Stimulated activated CD8-positive, alpha-beta memory T cell treated with anti-CD3 and anti-CD28 coated beads, Interleukin-4, amount 100 ng/mL, for 4 hours (primary cell): Measurements from ENCODE around the gene RPGRIP1L.
"Not testable (repeated sequence)": the region's sequence is repeated elsewhere in the genome, so short reads cannot be mapped to it uniquely, and the experiment has no call there.

Experiments used
- DNase-seq, 2 donors: peaks; one replicate each; pipeline ENCODE4 v3.0.0-alpha.2; 2020; ENCODE audit warnings: low read depth in 2 of 2, low spot score in 1 of 2

Gene RPGRIP1L

GRCh38 chr16:53713403-53714204 lies 9.9 kb upstream of the RPGRIP1L start:
- DNase-seq, result no peak

GRCh38 chr16:53712065-53712464 lies 8.4 kb upstream of the RPGRIP1L start:
- DNase-seq, result no peak

DNA sequence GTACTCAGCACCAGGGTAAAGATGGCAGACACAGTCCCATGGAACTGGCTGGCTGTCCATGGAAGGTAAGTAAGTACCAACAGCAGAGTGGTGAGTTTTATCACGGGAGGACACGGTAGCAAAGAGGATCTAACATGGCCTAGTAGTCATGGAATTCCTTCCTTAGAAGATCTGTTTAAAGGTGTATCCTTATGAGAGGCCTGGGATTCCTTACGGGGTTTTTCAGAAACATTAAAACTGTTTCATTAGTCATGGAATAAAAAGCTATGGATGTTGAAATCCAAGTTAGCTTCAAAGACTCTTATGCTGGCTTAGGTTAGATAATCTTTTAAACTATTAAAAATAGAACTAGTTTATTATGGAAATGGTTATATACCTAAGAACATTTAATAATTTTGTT lies 7.7 kb upstream of the RPGRIP1L start:
- DNase-seq, result no peak

GRCh38 chr16:53708490-53708889 lies 4.8 kb upstream of the RPGRIP1L start:
- DNase-seq, result no peak

DNA sequence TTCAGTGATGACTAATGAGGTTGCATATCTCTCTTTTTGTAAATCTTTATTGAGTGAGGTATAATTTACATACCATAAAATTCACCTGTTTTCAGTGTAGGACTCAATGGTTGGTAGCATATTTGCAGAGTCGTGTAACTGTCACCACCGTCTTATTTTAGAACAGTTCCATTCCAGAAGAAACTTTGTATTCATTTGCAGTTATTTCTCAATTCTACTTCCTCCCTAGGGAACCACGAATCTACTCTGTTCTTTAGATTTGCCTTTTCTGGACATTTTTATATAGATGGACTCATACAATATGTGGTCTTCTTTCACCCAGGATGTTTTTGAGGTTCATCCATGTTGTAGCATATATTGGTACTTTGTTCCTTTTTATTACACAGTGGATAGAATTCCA lies 4.0 kb upstream of the RPGRIP1L start:
- no peak for DNase-seq

GRCh38 chr16:53704445-53704813 lies 770 bp upstream of the RPGRIP1L start:
- no peak for DNase-seq

DNA sequence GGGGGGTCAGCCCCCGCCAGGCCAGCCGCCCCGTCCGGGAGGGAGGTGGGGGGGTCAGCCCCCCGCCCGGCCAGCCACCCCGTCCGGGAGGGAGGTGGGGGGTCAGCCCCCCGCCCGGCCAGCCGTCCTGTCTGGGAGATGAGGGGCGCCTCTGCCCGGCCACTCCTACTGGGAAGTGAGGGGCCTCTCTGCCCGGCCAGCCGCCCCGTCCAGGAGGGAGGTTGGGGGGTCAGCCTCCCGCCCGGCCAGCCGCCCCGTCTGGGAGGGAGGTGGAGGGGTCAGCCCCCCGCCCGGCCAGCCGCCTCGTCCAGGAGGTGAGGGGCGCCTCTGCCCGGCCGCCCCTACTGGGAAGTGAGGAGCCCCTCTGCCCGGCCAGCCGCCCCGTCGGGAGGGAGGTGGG lies 5.4 kb downstream of the RPGRIP1L start:
- DNase-seq, result not testable (repeated sequence)

- DNase-seq, result no peak
Observed at GRCh38 chr16:53695070-53695469, 8.6 kb downstream of the RPGRIP1L start.

DNA sequence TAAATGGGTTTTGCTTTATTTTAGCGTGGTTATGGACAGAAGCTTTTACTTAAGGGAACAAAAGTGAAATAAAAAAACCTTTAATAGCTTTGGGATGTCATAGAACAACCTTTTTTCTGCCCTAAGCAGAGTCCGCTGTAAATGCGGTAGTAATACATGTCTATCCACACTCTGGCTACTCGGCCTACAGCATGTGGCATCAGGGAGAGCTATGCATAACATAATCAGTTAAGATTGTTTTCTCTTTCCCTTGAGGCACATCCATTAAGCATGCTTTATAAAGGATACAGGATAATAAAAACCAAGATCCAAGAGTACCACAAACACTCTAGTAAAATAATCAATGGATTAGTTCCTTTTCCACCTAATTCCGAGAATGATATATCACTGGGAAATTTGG lies 10.3 kb downstream of the RPGRIP1L start:
- no peak for DNase-seq

DNA sequence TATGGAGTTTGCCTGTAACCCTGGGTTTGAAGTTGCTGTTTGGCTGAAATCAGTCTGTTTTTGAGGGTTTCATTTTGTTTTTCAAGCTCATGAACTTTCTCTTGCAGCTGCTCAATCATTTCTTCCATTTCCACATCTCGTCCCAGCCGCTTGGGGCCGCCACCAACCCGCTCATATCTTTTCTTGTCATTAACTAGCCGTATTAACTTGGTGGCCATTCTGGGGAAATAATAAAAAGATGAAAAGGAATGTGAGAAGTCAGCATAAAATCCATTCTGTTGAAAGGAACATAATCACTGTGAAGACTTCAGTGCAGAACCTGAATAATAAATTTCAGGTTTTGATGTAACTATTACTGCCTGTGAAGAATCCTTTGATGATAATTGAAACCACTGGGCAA lies 11.5 kb downstream of the RPGRIP1L start:
- DNase-seq, result no peak

GRCh38 chr16:53690771-53691170 lies 12.9 kb downstream of the RPGRIP1L start:
- DNase-seq, result no peak

DNA sequence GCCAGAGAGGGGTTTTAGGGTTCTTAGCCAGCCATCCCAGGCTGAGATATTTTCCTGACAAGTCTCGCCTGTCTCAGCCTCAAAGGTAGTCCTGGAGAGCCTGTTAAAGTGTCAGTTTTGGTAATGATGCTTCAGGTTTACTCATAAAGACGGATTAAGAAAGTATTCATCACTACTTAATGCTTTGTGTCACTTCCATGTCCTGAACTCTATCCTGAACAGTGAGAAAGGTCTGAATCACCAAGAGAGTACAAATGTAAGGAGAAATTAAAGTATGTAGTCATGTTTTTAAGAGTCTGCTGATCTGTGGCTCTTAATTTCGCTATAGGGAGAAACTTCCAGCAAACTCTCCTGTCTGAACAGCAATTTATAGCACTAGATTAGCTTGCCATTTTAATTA lies 14.0 kb downstream of the RPGRIP1L start:
- DNase-seq, result no peak

DNA sequence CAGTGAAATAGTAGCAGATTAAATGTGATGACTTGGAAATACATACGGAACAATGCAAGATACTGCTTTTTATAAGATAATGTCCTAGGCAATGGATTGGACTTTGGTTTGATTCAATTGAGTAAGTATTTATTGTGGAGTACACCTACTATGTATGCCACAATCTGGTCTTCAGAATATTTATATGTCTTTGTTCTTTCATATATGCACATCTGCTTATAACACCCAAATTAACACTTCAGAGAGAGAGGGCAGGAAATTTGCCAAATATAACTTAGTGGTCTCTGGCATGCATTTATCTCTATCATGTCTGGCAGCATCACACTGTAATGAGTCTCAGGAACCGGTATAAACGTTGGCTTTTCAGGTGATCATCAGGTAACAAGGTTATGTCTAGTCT lies 16.9 kb downstream of the RPGRIP1L start:
- DNase-seq, result no peak

DNA sequence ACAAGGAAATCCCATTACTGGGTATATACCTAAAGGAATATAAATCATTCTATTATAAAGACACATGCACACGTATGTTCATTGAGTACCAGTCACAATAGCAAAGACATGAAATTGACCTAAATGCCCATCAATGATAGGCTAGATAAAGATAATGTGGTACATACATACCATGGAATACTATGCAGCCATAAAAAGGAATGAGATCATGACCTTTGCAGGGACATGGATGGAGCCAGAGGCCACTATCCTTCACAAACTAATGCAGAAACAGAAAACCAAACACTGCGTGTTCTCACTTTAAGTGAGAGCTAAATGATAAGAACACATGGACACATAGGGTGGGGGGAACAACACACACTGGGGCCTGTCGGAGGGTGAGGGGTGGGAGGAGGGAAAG lies 18.3 kb downstream of the RPGRIP1L start:
- DNase-seq, result not testable (repeated sequence)

DNA sequence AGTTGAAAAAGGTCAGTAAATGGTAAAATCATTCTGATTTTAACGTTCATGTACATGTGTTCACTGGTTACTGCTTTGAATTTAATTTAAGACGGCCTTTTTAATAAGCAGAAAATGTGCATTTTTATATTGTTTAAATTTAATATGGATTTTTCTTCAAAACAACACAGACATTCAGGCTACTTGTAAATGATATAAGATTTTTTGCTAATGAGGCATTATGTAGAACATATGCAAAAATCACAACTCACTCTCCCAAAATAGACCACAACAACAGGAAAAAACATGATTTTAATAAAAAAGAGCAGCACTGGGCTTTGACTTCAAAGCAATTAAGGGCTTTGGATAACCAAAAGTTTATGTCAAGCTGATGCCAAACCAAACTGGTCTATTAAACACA lies 22.3 kb downstream of the RPGRIP1L start:
- DNase-seq, result no peak

DNA sequence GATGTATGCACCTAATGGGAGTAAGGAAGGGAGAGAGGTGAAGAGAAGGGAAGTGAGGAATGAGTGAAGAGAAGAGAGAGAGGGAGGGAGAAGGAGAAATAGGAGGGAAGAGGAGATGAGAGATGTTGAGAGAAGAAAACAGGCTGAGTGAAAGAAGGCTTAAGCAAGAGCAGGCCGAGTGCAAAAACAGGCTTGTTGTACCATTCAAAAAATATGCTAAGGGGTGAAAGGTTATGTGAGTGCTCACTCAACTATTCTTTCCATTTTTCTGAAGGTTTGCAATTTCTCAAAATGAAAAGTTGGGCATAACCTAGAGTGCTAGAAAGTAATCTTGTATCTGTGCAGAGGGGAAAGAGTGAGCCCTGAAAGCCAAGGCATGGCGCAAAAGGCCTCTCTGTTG lies 22.9 kb downstream of the RPGRIP1L start:
- DNase-seq, result no peak

- no peak for DNase-seq
Observed at GRCh38 chr16:53678756-53679343, 24.8 kb downstream of the RPGRIP1L start.

DNA sequence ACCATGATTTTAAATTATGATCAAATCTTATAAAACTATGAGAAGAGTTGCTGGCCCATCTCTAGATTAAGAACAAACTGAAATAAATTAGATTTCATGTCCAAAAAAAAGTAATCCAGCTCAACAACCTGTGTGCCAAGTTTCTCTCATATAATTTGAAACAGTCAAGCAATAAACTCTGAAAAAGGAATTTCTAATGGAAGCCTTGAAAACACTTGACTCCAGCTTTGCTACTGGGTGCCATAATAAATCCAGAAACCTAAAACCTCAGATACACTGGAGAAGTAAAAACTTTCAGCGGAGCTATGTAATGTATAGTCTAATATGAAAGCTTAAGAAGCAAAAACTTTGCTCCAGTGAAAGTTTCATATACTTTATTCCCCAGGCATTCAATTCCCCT lies 25.5 kb downstream of the RPGRIP1L start:
- no peak for DNase-seq

- DNase-seq, result no peak
Observed at GRCh38 chr16:53673189-53673588, 30.5 kb downstream of the RPGRIP1L start.

DNA sequence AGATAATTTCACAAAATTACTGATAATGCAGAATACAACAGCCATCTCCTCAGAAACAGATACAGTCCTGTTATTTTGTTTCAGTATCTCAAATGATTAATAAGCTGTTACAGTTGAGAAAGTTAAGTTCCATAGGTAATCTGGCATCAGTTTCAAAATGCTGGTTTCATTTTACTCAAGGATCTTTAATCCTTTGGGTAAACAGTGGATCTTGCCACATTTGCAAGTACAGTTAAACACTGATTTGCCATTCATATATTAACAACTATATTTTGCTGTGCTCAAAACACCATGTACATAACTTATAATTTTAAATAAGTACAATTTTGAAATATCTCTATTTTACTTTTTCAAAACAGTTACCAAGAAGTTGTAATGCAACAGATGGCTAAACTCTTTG lies 31.2 kb downstream of the RPGRIP1L start:
- no peak for DNase-seq

DNA sequence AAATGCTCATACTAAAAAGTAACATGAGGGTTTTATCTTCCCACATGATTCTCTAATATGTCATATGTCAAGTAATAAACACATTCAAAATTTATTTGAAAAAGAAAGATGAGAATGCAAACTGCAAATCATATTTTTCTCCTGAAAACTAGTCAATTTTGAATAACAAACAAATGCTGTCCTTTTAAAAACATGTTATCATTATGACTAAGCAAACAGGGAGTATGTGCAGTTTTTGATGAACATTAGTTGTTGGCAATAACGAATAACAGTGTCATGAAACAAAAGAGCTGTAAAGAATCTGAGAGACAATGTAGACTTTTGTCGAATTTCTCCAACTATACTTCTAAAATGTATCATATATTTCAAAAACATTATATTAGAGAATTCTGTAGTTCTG lies 34.8 kb downstream of the RPGRIP1L start:
- DNase-seq, result no peak

- no peak for DNase-seq
Observed at GRCh38 chr16:53666786-53667415, 36.8 kb downstream of the RPGRIP1L start.
